ENCODE measurements around the gene FNDC3B. TPM values are rescaled to one million over a fixed set of nuclear protein-coding genes. Genes with fewer than 3 reads are reported as not detected.
A peak's percentile ranks its signal among the peaks of the same experiment; 100 is the strongest.

The FNDC3B gene
- total and polyA plus RNA-seq, 3 donors from 2014 or later: 24.2 to 63.5 (median 57.7) TPM

DNA sequence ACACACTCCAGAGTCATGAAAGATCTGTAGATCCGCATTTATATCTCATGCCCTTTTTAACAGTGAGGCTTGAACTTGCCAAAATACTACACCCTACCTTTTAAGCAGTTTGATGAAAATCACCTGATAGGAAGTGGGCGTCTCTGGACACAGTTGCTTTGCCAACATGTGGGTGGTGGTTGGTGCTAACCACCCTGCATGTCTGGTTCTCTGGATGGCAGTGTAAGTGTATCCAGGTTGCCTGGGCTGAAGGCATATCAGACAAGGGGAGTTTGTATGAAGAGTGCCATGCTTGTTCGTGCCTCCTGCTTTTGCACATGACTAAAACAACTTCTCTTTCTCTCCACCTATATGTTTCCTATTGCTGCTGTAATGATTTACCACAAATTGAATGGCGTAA is 249.3 kb downstream of the FNDC3B start:
- intact Hi-C loops (cut with DNase I; ENCODE audit: low total_unique reads): no loop called here
- no peak overlapping the region for H3K27ac ChIP-seq
- DNase-seq: no peak
- no peaks in the 10 kb centered on the region for H3K27me3 ChIP-seq
- no peaks in the 10 kb centered on the region for H3K9me3 ChIP-seq
- no peaks in the 10 kb centered on the region for H3K36me3 ChIP-seq (ENCODE audit: low read depth, missing control alignments)
- H3K4me3 ChIP-seq: no peak overlapping the region
- no peak for TF ChIP-seq POLR2A (IDR thresholded peaks at IDR 0.05)
- TF ChIP-seq, protein P1, sequence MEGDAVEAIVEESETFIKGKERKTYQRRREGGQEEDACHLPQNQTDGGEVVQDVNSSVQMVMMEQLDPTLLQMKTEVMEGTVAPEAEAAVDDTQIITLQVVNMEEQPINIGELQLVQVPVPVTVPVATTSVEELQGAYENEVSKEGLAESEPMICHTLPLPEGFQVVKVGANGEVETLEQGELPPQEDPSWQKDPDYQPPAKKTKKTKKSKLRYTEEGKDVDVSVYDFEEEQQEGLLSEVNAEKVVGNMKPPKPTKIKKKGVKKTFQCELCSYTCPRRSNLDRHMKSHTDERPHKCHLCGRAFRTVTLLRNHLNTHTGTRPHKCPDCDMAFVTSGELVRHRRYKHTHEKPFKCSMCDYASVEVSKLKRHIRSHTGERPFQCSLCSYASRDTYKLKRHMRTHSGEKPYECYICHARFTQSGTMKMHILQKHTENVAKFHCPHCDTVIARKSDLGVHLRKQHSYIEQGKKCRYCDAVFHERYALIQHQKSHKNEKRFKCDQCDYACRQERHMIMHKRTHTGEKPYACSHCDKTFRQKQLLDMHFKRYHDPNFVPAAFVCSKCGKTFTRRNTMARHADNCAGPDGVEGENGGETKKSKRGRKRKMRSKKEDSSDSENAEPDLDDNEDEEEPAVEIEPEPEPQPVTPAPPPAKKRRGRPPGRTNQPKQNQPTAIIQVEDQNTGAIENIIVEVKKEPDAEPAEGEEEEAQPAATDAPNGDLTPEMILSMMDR (IDR thresholded peaks at IDR 0.05): no peak
- 90 to 93% methylated on average over 4 of the region's 4 CpGs for WGBS, 2 donors
- peaks cover 19% of the 10 kb centered on the region for H3K4me1 ChIP-seq

DNA sequence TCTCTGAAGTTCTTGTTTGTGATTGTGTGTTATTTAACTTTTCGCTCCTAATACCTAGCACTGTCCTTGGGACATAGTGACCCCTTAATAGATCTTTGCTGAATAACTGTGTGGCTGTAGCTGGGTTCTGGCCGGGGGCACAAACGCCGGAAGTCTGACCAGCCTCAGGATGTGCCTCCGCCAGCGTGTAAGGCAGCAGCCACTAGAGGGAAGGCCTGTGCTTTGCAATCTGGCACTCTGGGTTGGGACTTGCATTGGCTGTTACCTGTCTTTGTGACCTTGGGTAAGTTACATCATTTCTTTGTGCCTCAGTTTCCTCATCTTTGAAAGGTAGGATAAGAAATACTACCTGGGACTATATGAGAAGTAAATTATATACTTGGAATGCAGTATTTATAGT is 250.2 kb downstream of the FNDC3B start:
- Histone ChIP-seq H3K4me1 (peaks cover 19% of the 10 kb centered on the region), H3K27me3 (no peaks in the 10 kb centered on the region), H3K9me3 (no peaks in the 10 kb centered on the region), H3K4me3 (no peak overlapping the region), H3K36me3 (ENCODE audit: low read depth, missing control alignments) (no peaks in the 10 kb centered on the region), H3K27ac (no peak overlapping the region)
- no peak for TF ChIP-seq POLR2A (IDR thresholded peaks at IDR 0.05)
- TF ChIP-seq, protein P1 (IDR thresholded peaks at IDR 0.05): peak in 1 of 3 experiments; percentile 14
- intact Hi-C loops (cut with DNase I; ENCODE audit: low total_unique reads): no loop called here
- peak; percentile 31 for DNase-seq
- WGBS, 2 donors: 89 to 93% methylated on average over 6 of the region's 6 CpGs

DNA sequence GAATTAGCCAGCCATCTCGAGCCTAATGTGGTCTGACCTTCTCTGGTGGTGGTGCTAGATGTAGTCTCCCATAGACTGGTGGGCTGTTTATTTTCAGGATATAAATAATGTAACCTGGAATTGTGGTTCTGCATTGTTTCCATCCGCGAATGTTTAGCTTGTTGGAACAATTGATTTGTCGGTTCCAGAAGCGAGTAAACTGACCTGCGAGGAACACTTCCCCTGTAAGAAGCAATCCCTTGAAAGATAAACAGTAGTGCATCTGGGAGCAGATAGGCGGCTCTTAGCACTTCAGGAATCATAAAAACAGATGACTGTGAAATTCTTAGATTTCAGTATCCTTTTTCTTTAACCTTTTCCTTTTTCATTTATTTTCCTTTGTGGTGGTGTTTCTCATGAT is 251.1 kb downstream of the FNDC3B start:
- 70 to 78% methylated on average over 7 of the region's 7 CpGs for WGBS, 2 donors
- no peaks in the 10 kb centered on the region for H3K27me3 ChIP-seq
- DNase-seq: no peak
- peaks cover 19% of the 10 kb centered on the region for H3K4me1 ChIP-seq
- no peak overlapping the region for H3K27ac ChIP-seq
- H3K4me3 ChIP-seq: no peak overlapping the region
- intact Hi-C loops (cut with DNase I; ENCODE audit: low total_unique reads): no loop called here
- TF ChIP-seq, protein P1 (IDR thresholded peaks at IDR 0.05): no peak
- no peak for TF ChIP-seq POLR2A (IDR thresholded peaks at IDR 0.05)
- H3K36me3 ChIP-seq (ENCODE audit: low read depth, missing control alignments): no peaks in the 10 kb centered on the region
- no peaks in the 10 kb centered on the region for H3K9me3 ChIP-seq

DNA sequence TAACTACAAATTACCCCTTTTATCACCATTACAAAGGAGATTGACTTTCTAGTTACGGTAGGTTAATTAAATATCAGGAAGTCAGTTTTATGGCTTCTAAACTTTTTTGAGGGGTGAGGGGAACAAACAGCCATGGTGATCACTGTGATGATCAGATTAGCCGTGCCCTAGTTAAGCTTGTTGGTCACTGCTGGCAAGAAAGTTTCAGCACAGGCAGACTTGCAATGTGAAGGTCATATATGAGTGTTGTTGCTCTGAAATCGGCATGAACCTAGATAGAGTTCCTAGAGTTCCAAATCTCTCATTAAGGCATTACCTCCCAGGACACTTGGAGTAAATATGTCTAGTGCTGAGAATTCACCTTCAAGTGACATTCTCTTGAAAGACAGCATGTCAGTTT is 252.3 kb downstream of the FNDC3B start:
- no peaks in the 10 kb centered on the region for H3K27me3 ChIP-seq
- WGBS, 2 donors: 52 to 89% methylated on average over 3 of the region's 3 CpGs

DNA sequence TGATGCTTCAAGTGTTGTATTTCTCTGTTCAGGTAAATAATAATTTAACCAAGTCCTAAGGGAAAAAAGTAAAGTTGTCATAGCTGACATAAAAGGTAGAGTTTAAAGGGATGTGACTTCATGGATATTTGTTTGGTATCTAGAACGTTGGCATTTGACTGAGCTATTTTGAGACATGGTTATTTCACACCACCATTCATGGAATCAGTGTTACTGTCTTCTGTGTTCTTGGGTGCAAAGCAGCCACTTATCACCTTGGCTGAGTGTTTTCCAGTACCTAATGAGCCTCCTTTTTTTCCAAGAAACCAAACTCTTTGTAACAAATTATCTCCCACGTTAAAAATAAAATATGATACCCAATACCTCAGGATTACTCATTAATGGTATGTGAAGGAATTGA is 253.0 kb downstream of the FNDC3B start:
- no peaks in the 10 kb centered on the region for H3K27me3 ChIP-seq
- DNase-seq: no peak
- no peak for TF ChIP-seq POLR2A (IDR thresholded peaks at IDR 0.05)
- TF ChIP-seq, protein P1 (IDR thresholded peaks at IDR 0.05): no peak
- 47 to 75% methylated on average over 2 of the region's 2 CpGs for WGBS, 2 donors
- intact Hi-C loops (cut with DNase I; ENCODE audit: low total_unique reads): no loop called here
- H3K4me3 ChIP-seq: no peak overlapping the region
- H3K9me3 ChIP-seq: no peaks in the 10 kb centered on the region
- peaks cover 19% of the 10 kb centered on the region for H3K4me1 ChIP-seq
- H3K27ac ChIP-seq: no peak overlapping the region
- no peaks in the 10 kb centered on the region for H3K36me3 ChIP-seq (ENCODE audit: low read depth, missing control alignments)

More for the DNA sequence above, 252.3 kb downstream of the FNDC3B start:
- no peak for TF ChIP-seq POLR2A (IDR thresholded peaks at IDR 0.05)
- TF ChIP-seq, protein P1 (IDR thresholded peaks at IDR 0.05): no peak
- H3K9me3 ChIP-seq: no peaks in the 10 kb centered on the region
- intact Hi-C loops (cut with DNase I; ENCODE audit: low total_unique reads): no loop called here
- no peaks in the 10 kb centered on the region for H3K36me3 ChIP-seq (ENCODE audit: low read depth, missing control alignments)
- H3K27ac ChIP-seq: no peak overlapping the region
- no peak for DNase-seq
- H3K4me3 ChIP-seq: no peak overlapping the region
- peaks cover 19% of the 10 kb centered on the region for H3K4me1 ChIP-seq

Data from testis (tissue), 3 donors.